DOHH2 (cell line): Measurements from ENCODE around the gene GTF3A.

Experiments
- H3F3A ChIP-seq: fragments of 200-600 bp; sonication (generic), shearing (Covaris generic); 2 replicates; pipeline ENCODE4 v1.6.0; 2016; ENCODE audit warnings: antibody characterized with exemption, mild to moderate bottlenecking; ENCODE audit not compliant: control insufficient read depth, insufficient read depth
- H3K27ac ChIP-seq: fragments of 200-600 bp; sonication (generic); 2 replicates; pipeline ENCODE4 v1.5.1; 2014; ENCODE audit warnings: low read depth, mild to moderate bottlenecking, low read length, moderate library complexity
- H3K27me3 ChIP-seq: fragments of 200-600 bp; sonication (generic); 2 replicates; pipeline ENCODE4 v1.6.1; 2014; ENCODE audit warnings: mild to moderate bottlenecking, low read length, mixed read lengths; ENCODE audit not compliant: control insufficient read depth
- H3K36me3 ChIP-seq: fragments of 200-600 bp; sonication (generic); 2 replicates; pipeline ENCODE4 v1.6.1; 2014; ENCODE audit warnings: mild to moderate bottlenecking, low read length, moderate library complexity, mixed read lengths; ENCODE audit not compliant: control insufficient read depth
- H3K4me1 ChIP-seq: fragments of 200-600 bp; sonication (generic); 2 replicates; pipeline ENCODE4 v1.6.1; 2014; ENCODE audit warnings: mild to moderate bottlenecking, low read length, mixed read lengths; ENCODE audit not compliant: control insufficient read depth
- H3K4me2 ChIP-seq: fragments of 200-600 bp; sonication (generic); 2 replicates; pipeline ENCODE4 v1.6.0; 2014; ENCODE audit warnings: mild to moderate bottlenecking, low read length, moderate library complexity
- H3K4me3 ChIP-seq: fragments of 200-600 bp; sonication (generic); 2 replicates; pipeline ENCODE4 v1.5.1; 2014; ENCODE audit warnings: mild to moderate bottlenecking, low read length, mixed read lengths
- H3K79me2 ChIP-seq: fragments of 200-600 bp; sonication (generic); 2 replicates; pipeline ENCODE4 v1.6.1; 2014; ENCODE audit warnings: mild to moderate bottlenecking, low read length, mixed read lengths; ENCODE audit not compliant: control insufficient read depth
- H3K9me2 ChIP-seq: fragments of 200-600 bp; sonication (generic); replicated peaks from 2 replicates; pipeline ENCODE4 v1.6.1; 2014; ENCODE audit warnings: mild to moderate bottlenecking, low read length, mixed read lengths; ENCODE audit not compliant: control insufficient read depth
- H3K9me3 ChIP-seq: fragments of 200-600 bp; sonication (generic); 2 replicates; pipeline ENCODE4 v1.6.1; 2014; ENCODE audit warnings: antibody characterized with exemption, low read length, mixed read lengths; ENCODE audit not compliant: control insufficient read depth, insufficient read depth
- H4K20me1 ChIP-seq: fragments of 200-600 bp; sonication (generic); 2 replicates; pipeline ENCODE4 v1.6.0; 2014; ENCODE audit warnings: low read depth, mild to moderate bottlenecking, antibody characterized with exemption, low read length, moderate library complexity; ENCODE audit not compliant: control insufficient read depth, insufficient read depth
- EZH2phosphoT487 ChIP-seq: fragments of 200-600 bp; sonication (generic); IDR thresholded peaks from 2 replicates; pipeline ENCODE4 v1.6.1; 2017; ENCODE audit warnings: borderline replicate concordance, mild to moderate bottlenecking, antibody characterized with exemption, low read length, moderate library complexity, mixed read lengths
- TF ChIP-seq, protein P1 (sequence below): fragments of 200-600 bp; sonication (generic); IDR thresholded peaks from one replicate; pipeline ENCODE4 v1.5.1; 2014; ENCODE audit warnings: antibody characterized with exemption, mild to moderate bottlenecking, low read depth, low read length; ENCODE audit not compliant: poor library complexity, severe bottlenecking

The GTF3A gene

GRCh38 chr13:27472941-27473340, 48.5 kb downstream of the GTF3A start:
- TF ChIP-seq, protein P1, sequence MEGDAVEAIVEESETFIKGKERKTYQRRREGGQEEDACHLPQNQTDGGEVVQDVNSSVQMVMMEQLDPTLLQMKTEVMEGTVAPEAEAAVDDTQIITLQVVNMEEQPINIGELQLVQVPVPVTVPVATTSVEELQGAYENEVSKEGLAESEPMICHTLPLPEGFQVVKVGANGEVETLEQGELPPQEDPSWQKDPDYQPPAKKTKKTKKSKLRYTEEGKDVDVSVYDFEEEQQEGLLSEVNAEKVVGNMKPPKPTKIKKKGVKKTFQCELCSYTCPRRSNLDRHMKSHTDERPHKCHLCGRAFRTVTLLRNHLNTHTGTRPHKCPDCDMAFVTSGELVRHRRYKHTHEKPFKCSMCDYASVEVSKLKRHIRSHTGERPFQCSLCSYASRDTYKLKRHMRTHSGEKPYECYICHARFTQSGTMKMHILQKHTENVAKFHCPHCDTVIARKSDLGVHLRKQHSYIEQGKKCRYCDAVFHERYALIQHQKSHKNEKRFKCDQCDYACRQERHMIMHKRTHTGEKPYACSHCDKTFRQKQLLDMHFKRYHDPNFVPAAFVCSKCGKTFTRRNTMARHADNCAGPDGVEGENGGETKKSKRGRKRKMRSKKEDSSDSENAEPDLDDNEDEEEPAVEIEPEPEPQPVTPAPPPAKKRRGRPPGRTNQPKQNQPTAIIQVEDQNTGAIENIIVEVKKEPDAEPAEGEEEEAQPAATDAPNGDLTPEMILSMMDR: no peak
- no peak for TF ChIP-seq EZH2phosphoT487
- no peak overlapping the region for H3K27ac ChIP-seq
- H3K27me3 ChIP-seq: no peaks in the 10 kb centered on the region
- no peaks in the 10 kb centered on the region for H3K36me3 ChIP-seq
- H3K4me2 ChIP-seq: no peak overlapping the region
- peaks cover 14% of the 10 kb centered on the region for H3K4me1 ChIP-seq
- no peaks in the 10 kb centered on the region for H3F3A ChIP-seq
- no peaks in the 10 kb centered on the region for H3K79me2 ChIP-seq
- no peaks in the 10 kb centered on the region for H3K9me2 ChIP-seq
- H3K4me3 ChIP-seq: no peak overlapping the region
- H3K9me3 ChIP-seq: no peaks in the 10 kb centered on the region
- H4K20me1 ChIP-seq: no peaks in the 10 kb centered on the region

GRCh38 chr13:27474751-27475268, 50.4 kb downstream of the GTF3A start:
- H3K27me3 ChIP-seq: no peaks in the 10 kb centered on the region
- no peak overlapping the region for H3K4me2 ChIP-seq
- no peaks in the 10 kb centered on the region for H3F3A ChIP-seq
- no peak overlapping the region for H3K27ac ChIP-seq
- no peaks in the 10 kb centered on the region for H4K20me1 ChIP-seq
- H3K4me1 ChIP-seq: peaks cover 18% of the 10 kb centered on the region
- no peaks in the 10 kb centered on the region for H3K9me2 ChIP-seq
- no peak overlapping the region for H3K4me3 ChIP-seq
- TF ChIP-seq EZH2phosphoT487: no peak
- TF ChIP-seq, protein P1: no peak
- H3K79me2 ChIP-seq: no peaks in the 10 kb centered on the region
- H3K9me3 ChIP-seq: no peaks in the 10 kb centered on the region
- H3K36me3 ChIP-seq: no peaks in the 10 kb centered on the region

- TF ChIP-seq, protein P1: no peak
- no peak for TF ChIP-seq EZH2phosphoT487
- no peaks in the 10 kb centered on the region for H3K9me2 ChIP-seq
- no peaks in the 10 kb centered on the region for H3K27me3 ChIP-seq
- H3K4me2 ChIP-seq: peak overlapping the region; percentile 61
- no peaks in the 10 kb centered on the region for H3F3A ChIP-seq
- peak overlapping the region; percentile 52 for H3K4me3 ChIP-seq
- H3K27ac ChIP-seq: peak overlapping the region; percentile 36; the same call in 1 of the 2 replicates
- H3K79me2 ChIP-seq: no peaks in the 10 kb centered on the region
- no peaks in the 10 kb centered on the region for H3K36me3 ChIP-seq
- peaks cover 5% of the 10 kb centered on the region; the same call in 1 of the 2 replicates for H3K9me3 ChIP-seq
- no peaks in the 10 kb centered on the region for H4K20me1 ChIP-seq
- H3K4me1 ChIP-seq: peaks cover 23% of the 10 kb centered on the region
Measured at GRCh38 chr13:27476943-27477703, 52.7 kb downstream of the GTF3A start.
